HG03565 (cell line): ENCODE results near the gene POLD1.
A peak's percentile ranks its signal among the peaks of the same experiment; 100 is the strongest.
"Not testable (repeated sequence)": the region's sequence is repeated elsewhere in the genome, so short reads cannot be mapped to it uniquely, and the experiment has no call there.

Source experiments
- ATAC-seq: cut with Tn5 transposase; IDR thresholded peaks from one replicate; pipeline ENCODE4 v1.9.1; 2021; ENCODE audit warnings: mild to moderate bottlenecking, moderate library complexity; ENCODE audit not compliant: unreplicated experiment

POLD1 gene

GRCh38 chr19:50433201-50434180, 49.3 kb downstream of the POLD1 start:
- ATAC-seq, result no peak

- ATAC-seq, result no peak
Observed at GRCh38 chr19:50434525-50434924, 50.4 kb downstream of the POLD1 start.

- no peak for ATAC-seq
Observed at GRCh38 chr19:50435221-50435620, 51.1 kb downstream of the POLD1 start.

- ATAC-seq, result no peak
Observed at GRCh38 chr19:50435627-50436026, 51.5 kb downstream of the POLD1 start.

- no peak for ATAC-seq
Observed at GRCh38 chr19:50437862-50438449, 53.8 kb downstream of the POLD1 start.

- ATAC-seq, result not testable (repeated sequence)
Observed at GRCh38 chr19:50439130-50439529, 55.0 kb downstream of the POLD1 start.

- ATAC-seq, result no peak
Observed at GRCh38 chr19:50444059-50444458, 59.9 kb downstream of the POLD1 start.

- no peak for ATAC-seq
Observed at GRCh38 chr19:50447053-50447452, 62.9 kb downstream of the POLD1 start.

GRCh38 chr19:50447750-50448149, 63.6 kb downstream of the POLD1 start:
- no peak for ATAC-seq

GRCh38 chr19:50449236-50449899, 65.2 kb downstream of the POLD1 start:
- no peak for ATAC-seq

- ATAC-seq, result no peak
Observed at GRCh38 chr19:50450369-50451222, 66.4 kb downstream of the POLD1 start.

GRCh38 chr19:50451223-50451534, 67.0 kb downstream of the POLD1 start:
- no peak for ATAC-seq

GRCh38 chr19:50453243-50453642, 69.1 kb downstream of the POLD1 start:
- ATAC-seq, result no peak

GRCh38 chr19:50455992-50456391, 71.8 kb downstream of the POLD1 start:
- no peak for ATAC-seq

- no peak for ATAC-seq
Observed at GRCh38 chr19:50457300-50457699, 73.2 kb downstream of the POLD1 start.

- no peak for ATAC-seq
Observed at GRCh38 chr19:50458396-50459066, 74.4 kb downstream of the POLD1 start.

- ATAC-seq, result no peak
Observed at GRCh38 chr19:50459067-50459456, 74.9 kb downstream of the POLD1 start.

- no peak for ATAC-seq
Observed at GRCh38 chr19:50459638-50460037, 75.5 kb downstream of the POLD1 start.

GRCh38 chr19:50460161-50460765, 76.1 kb downstream of the POLD1 start:
- peak; percentile 38 for ATAC-seq
